Transverse colon (tissue), 4 donors: ENCODE data around the gene PLET1. TPM values are rescaled to one million over a fixed set of nuclear protein-coding genes. Genes with fewer than 3 reads are reported as not detected.
"Not testable (repeated sequence)": the region's sequence is repeated elsewhere in the genome, so short reads cannot be mapped to it uniquely, and the experiment has no call there.

Experiments
- DNase-seq: peaks from one replicate; pipeline ENCODE4 v3.0.0-alpha.2; 2019
- H3K27ac ChIP-seq, 4 donors: fragments of 200-600 bp; sonication (generic); 2 replicates each; pipeline ENCODE4 v1.5.1; 2016 to 2018; ENCODE audit warnings: inconsistent platforms in 4 of 4
- H3K27me3 ChIP-seq: fragments of 200-600 bp; sonication (generic); 2 replicates; pipeline ENCODE4 v1.5.1; 2017; ENCODE audit warnings: inconsistent platforms
- H3K36me3 ChIP-seq, 4 donors: fragments of 200-600 bp; sonication (generic); 2 replicates each; pipeline ENCODE4 v1.5.1; 2017 to 2019; ENCODE audit warnings: inconsistent platforms in 4 of 4
- H3K4me1 ChIP-seq, 4 donors: fragments of 200-600 bp; sonication (generic); 2 replicates each; pipeline ENCODE4 v1.5.1; 2017 to 2020; ENCODE audit warnings: inconsistent platforms in 4 of 4
- H3K4me3 ChIP-seq, 4 donors: fragments of 200-600 bp; sonication (generic); 1 replicate in 1 of 4; 2 replicates in 3 of 4; pipeline versions ENCODE4 v1.5.1 to v1.6.1; 2017 to 2019; ENCODE audit warnings: inconsistent platforms in 4 of 4
- H3K9me3 ChIP-seq, 2 donors: fragments of 200-600 bp; sonication (generic); 2 replicates each; pipeline ENCODE4 v1.5.1; 2017 to 2019; ENCODE audit warnings: inconsistent platforms in 2 of 2
- EP300 ChIP-seq: sonication (generic); formaldehyde crosslinking; IDR thresholded peaks from one replicate; pipeline ENCODE4 v1.6.1; 2017; ENCODE audit warnings: antibody characterized with exemption, low read depth
- POLR2A ChIP-seq: fragments of 450-650 bp; IDR thresholded peaks from one replicate; pipeline ENCODE4 v1.6.1; 2016; ENCODE audit warnings: antibody characterized with exemption, mild to moderate bottlenecking, moderate library complexity
- POLR2AphosphoS5 ChIP-seq, 3 donors: sonication (generic); formaldehyde crosslinking; IDR thresholded peaks; one replicate each; pipeline ENCODE4 v1.6.1; 2016; ENCODE audit warnings: antibody characterized with exemption in 3 of 3
- WGBS, 2 donors: methylation state at CpG; one replicate each; pipeline ENCODE4 v1.1.5; 2018; ENCODE audit warnings: low coverage in 1 of 2; 5-methylcytosine and 5-hydroxymethylcytosine counted together
- in situ Hi-C, 4 donors: fragments of 200-750 bp; cut with MboI; loops; one replicate each; pipeline versions ENCODE4 v1.15.0 to v1.15.1; 2017; ENCODE audit warnings: low sequenced_read_pairs in 3 of 4, low pct_ligation_motif_present in 1 of 4, low pct_unique_long_range_greater_than_20kb in 1 of 4
- intact Hi-C: fragments of 100-400 bp; cut with DNase I; formaldehyde crosslinking; loops from one replicate; pipeline ENCODE4 v1.15.1; 2023; ENCODE audit warnings: low total_unique reads
- small RNA-seq, 4 donors: library from RNA; depleted of rRNA; stranded (forward); fragments of <200 nt; gene quantifications; one replicate each; pipeline ENCODE3, GENCODE V24; 2016
- total RNA-seq, 4 donors: library from RNA; depleted of rRNA; stranded (reverse); fragments of >200 nt; gene quantifications; one replicate each; pipeline ENCODE4 v1.1.0, GENCODE V29; 2016
- TF ChIP-seq, protein P1 (sequence below), 5 experiments: fragments of 200-600 bp in 3 of 5; fragments of 450-650 bp in 2 of 5; sonication (generic) in 3 of 5; IDR thresholded peaks; 1 replicate in 2 of 5; 2 replicates in 3 of 5; pipeline ENCODE4 v1.5.1; 2016 to 2017; ENCODE audit warnings: antibody characterized with exemption in 5 of 5, inconsistent platforms in 3 of 5, mild to moderate bottlenecking in 2 of 5, moderate library complexity in 1 of 5

PLET1 gene
- total RNA-seq, 4 donors from 2014 or later: not detected

DNA sequence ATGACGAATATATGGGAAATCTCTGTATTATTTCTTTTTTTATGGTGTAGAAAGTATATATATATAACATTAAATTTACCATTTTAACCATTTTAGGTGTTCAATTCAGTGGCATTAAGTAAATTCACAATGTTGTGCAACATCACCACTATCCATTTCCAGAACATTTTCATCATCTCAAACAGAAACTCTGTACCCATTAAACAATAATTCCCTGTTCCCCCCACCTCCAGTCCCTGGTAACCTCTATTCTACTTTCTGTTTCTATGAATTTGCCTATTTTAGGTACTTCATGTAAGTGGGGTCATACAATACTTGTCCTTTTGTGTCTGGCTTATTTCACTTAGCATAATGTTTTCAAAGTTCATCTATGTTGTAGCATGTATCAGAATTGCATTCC, 49.8 kb downstream of the PLET1 start:
- Histone ChIP-seq H3K4me1 (no peaks in the 10 kb centered on the region), H3K27ac (no peak overlapping the region), H3K27me3 (no peaks in the 10 kb centered on the region), H3K4me3 (no peak overlapping the region), H3K9me3 (no peaks in the 10 kb centered on the region), H3K36me3 (no peaks in the 10 kb centered on the region)
- intact Hi-C loops (no loop called here), in situ Hi-C loops (loop anchor here in 3 of 4 donors (25.0 kb wide), 2 partner anchors 351 to 1076 kb away; no protein-coding TSS in a partner anchor)
- DNase-seq: no peak
- 76 to 85% methylated on average over 1 of the region's 1 CpG for whole genome bisulfite sequencing, 2 donors
- no peak for TF ChIP-seq POLR2A
- TF ChIP-seq, protein P1, sequence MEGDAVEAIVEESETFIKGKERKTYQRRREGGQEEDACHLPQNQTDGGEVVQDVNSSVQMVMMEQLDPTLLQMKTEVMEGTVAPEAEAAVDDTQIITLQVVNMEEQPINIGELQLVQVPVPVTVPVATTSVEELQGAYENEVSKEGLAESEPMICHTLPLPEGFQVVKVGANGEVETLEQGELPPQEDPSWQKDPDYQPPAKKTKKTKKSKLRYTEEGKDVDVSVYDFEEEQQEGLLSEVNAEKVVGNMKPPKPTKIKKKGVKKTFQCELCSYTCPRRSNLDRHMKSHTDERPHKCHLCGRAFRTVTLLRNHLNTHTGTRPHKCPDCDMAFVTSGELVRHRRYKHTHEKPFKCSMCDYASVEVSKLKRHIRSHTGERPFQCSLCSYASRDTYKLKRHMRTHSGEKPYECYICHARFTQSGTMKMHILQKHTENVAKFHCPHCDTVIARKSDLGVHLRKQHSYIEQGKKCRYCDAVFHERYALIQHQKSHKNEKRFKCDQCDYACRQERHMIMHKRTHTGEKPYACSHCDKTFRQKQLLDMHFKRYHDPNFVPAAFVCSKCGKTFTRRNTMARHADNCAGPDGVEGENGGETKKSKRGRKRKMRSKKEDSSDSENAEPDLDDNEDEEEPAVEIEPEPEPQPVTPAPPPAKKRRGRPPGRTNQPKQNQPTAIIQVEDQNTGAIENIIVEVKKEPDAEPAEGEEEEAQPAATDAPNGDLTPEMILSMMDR (IDR thresholded peaks at IDR 0.05): no peak

DNA sequence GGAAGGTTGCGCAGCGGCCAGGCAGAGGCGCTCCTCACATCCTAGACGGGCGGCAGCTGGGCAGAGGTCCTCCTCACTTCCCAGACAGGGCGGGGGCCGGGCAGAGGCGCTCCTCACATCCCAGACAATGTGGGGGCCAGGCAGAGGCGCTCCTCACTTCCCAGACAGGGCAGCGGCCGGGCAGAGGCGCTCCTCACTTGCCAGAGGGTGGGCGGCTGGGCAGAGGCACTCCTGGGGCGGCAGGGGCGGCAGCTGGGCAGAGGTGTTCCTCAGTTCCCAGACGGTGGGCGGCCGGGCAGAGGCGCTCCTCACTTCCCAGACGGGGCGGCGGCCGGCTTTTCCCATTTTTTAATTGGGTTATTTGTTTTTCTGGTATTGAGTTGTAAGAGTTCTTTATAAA, 54.6 kb downstream of the PLET1 start:
- 92 to 99% methylated on average over 16 to 22 of the region's 23 CpGs for WGBS, 2 donors

DNA sequence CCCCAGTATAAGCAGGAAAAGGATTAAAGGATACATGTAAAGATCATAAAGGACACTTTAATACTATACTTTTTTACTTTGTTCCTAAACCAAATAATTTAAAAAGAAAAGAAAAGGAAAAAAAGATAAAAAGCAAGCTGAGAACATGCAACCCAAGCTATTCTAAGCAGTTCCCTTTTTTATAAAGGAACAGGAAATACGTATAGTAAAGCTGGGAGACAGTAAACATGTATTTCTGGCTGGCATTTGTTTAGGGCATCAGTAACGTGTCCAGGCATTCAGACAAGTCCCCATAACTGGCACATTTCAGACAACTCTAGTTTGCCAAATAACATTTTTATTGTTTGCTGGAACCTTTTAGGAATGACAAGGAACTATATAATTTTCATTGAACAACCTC, 60.4 kb downstream of the PLET1 start:
- intact Hi-C loops (no loop called here), in situ Hi-C loops (loop anchor here in 3 of 4 donors (25.0 kb wide), 2 partner anchors 362 to 1087 kb away; no protein-coding TSS in a partner anchor)
- H3K36me3 ChIP-seq: no peaks in the 10 kb centered on the region
- TF ChIP-seq POLR2AphosphoS5 (IDR thresholded peaks at IDR 0.05) (no peak), POLR2A (no peak), EP300 (no peak)
- TF ChIP-seq, protein P1 (IDR thresholded peaks at IDR 0.05): no peak
- DNase-seq: no peak
- H3K4me1 ChIP-seq: no peaks in the 10 kb centered on the region
- 26 to 39% methylated on average over 2 of the region's 2 CpGs for WGBS, 2 donors
- H3K9me3 ChIP-seq: no peaks in the 10 kb centered on the region
- no peak overlapping the region for H3K4me3 ChIP-seq
- H3K27ac ChIP-seq: no peak overlapping the region
- H3K27me3 ChIP-seq: no peaks in the 10 kb centered on the region

More for the DNA sequence above, 54.6 kb downstream of the PLET1 start:
- in situ Hi-C loops: loop anchor here in 3 of 4 donors (25.0 kb wide), 2 partner anchors 356 to 1081 kb away; no protein-coding TSS in a partner anchor
- no peak for DNase-seq
- no peak for TF ChIP-seq POLR2AphosphoS5 (IDR thresholded peaks at IDR 0.05)
- TF ChIP-seq, protein P1 (IDR thresholded peaks at IDR 0.05): no peak
- no peak for TF ChIP-seq EP300
- no peak overlapping the region for H3K4me3 ChIP-seq
- no peaks in the 10 kb centered on the region for H3K27me3 ChIP-seq
- H3K9me3 ChIP-seq: no peaks in the 10 kb centered on the region
- H3K27ac ChIP-seq: no peak overlapping the region
- H3K4me1 ChIP-seq: no peaks in the 10 kb centered on the region
- H3K36me3 ChIP-seq: no peaks in the 10 kb centered on the region
- intact Hi-C loops: no loop called here

DNA sequence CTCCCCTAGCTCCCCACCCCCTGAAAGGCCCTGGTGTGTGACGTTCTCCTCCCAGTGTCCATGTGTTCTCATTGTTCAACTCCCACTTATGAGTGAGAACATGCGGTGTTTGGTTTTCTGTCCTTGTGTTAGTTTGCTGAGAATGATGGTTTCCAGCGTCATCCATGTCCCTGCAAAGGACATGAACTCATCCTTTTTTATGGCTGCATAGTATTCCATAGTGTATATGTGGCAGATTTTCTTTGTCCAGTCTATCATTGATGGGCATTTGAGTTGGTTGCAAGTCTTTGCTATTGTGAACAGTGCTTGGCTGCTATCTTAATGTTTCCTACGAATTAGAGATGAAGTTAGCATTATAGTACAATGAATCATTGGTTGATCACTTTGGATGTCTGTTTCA, 61.6 kb downstream of the PLET1 start:
- H3K4me1 ChIP-seq, DNase-seq, in situ Hi-C loops, H3K27ac ChIP-seq, H3K36me3 ChIP-seq, H3K9me3 ChIP-seq, intact Hi-C loops, H3K27me3 ChIP-seq, H3K4me3 ChIP-seq: not testable (repeated sequence)
- WGBS, 2 donors: 83 to 92% methylated on average over 2 to 4 of the region's 4 CpGs

Small RNA genes within 50 kb of the gene (small RNA-seq; reads per million reads assigned to genes)
- 0 reads per million in 4 donors for gene MRPS36P4

Other genes with a start within 250 kb of the PLET1 start
- gene DLAT, start 235.5 kb downstream of the PLET1 start, total RNA-seq: 10 to 100 TPM; 20.2 to 40.3 (median 23.8) TPM
- 100 to 1,000 TPM in 1 of 4 donors, 1 to 10 TPM in 1, under 1 TPM in 1, not detected in 1; 0.68 to 372 (median 1.6) TPM for gene PIH1D2, start 186.8 kb downstream of the PLET1 start, total RNA-seq
- gene NKAPD1, start 186.6 kb downstream of the PLET1 start, total RNA-seq: 10 to 100 TPM in 2 of 4 donors, 1 to 10 TPM in 2; 3.0 to 24.0 (median 8.7) TPM
- 10 to 100 TPM; 26.2 to 58.9 (median 40.6) TPM for gene TIMM8B, start 174.1 kb downstream of the PLET1 start, total RNA-seq
- 100 to 1,000 TPM in 3 of 4 donors, 10 to 100 TPM in 1; 30.3 to 268 (median 145) TPM for gene SDHD, start 174.0 kb downstream of the PLET1 start, total RNA-seq
- 100 to 1,000 TPM in 1 of 4 donors, 10 to 100 TPM in 3; 18.1 to 169 (median 76.0) TPM for gene IL18, start 96.8 kb downstream of the PLET1 start, total RNA-seq
- gene TEX12, start 93.5 kb downstream of the PLET1 start, total RNA-seq: 1 to 10 TPM in 1 of 4 donors, under 1 TPM in 1, not detected in 2; 0.96 to 1.3 TPM
- gene BCO2, start 85.3 kb downstream of the PLET1 start, total RNA-seq: 10 to 100 TPM in 1 of 4 donors, 1 to 10 TPM in 3; 2.8 to 12.1 (median 4.0) TPM
- 10 to 100 TPM in 2 of 4 donors, 1 to 10 TPM in 2; 9.7 to 29.1 (median 18.7) TPM for gene PTS, start 34.4 kb downstream of the PLET1 start, total RNA-seq